Osteoblast (primary cell): Measurements from ENCODE around the gene MED26. TPM values are rescaled to one million over a fixed set of nuclear protein-coding genes. Genes with fewer than 3 reads are reported as not detected.
A peak's percentile ranks its signal among the peaks of the same experiment; 100 is the strongest.

ENCODE experiments used
- DNase-seq: peaks from one replicate; pipeline ENCODE4 v3.0.0; 2011; ENCODE audit warnings: low spot score, mixed read lengths; ENCODE audit not compliant: insufficient read length; ENCODE audit errors: missing footprints
- H2AFZ ChIP-seq: 2 replicates; pipeline ENCODE4 v1.6.0; 2011; ENCODE audit warnings: mild to moderate bottlenecking, low read length
- H3K27ac ChIP-seq: 2 replicates; pipeline ENCODE4 v1.5.1; 2011; ENCODE audit warnings: mild to moderate bottlenecking, low read depth, low read length, moderate library complexity
- H3K27me3 ChIP-seq: 2 replicates; pipeline ENCODE4 v1.6.0; 2012; ENCODE audit warnings: mild to moderate bottlenecking, control low read depth, inconsistent platforms, low read length, moderate library complexity; ENCODE audit not compliant: insufficient read depth
- H3K36me3 ChIP-seq: 2 replicates; pipeline ENCODE4 v1.5.1; 2011; ENCODE audit warnings: mild to moderate bottlenecking, low read length, control low read depth, moderate library complexity; ENCODE audit not compliant: insufficient read depth
- H3K4me1 ChIP-seq: 2 replicates; pipeline ENCODE4 v1.5.1; 2011; ENCODE audit warnings: mild to moderate bottlenecking, low read length, control low read depth, moderate library complexity; ENCODE audit not compliant: insufficient read depth
- H3K4me2 ChIP-seq: 2 replicates; pipeline ENCODE4 v1.6.0; 2011; ENCODE audit warnings: mild to moderate bottlenecking, low read length; ENCODE audit not compliant: insufficient read depth
- H3K4me3 ChIP-seq: fragments of 200-600 bp; sonication (generic); 3 replicates; pipeline ENCODE4 v1.5.1; 2012; ENCODE audit warnings: mild to moderate bottlenecking, low read length, inconsistent platforms; ENCODE audit not compliant: insufficient read depth
- H3K79me2 ChIP-seq: 2 replicates; pipeline ENCODE4 v1.6.0; 2012; ENCODE audit warnings: mild to moderate bottlenecking, low read length, control low read depth, inconsistent platforms; ENCODE audit not compliant: insufficient read depth
- H3K9me3 ChIP-seq: 2 replicates; pipeline ENCODE4 v1.5.1; 2011; ENCODE audit warnings: low read depth, low read length, control low read depth
- H4K20me1 ChIP-seq: 2 replicates; pipeline ENCODE4 v1.6.0; 2012; ENCODE audit warnings: mild to moderate bottlenecking, low read length, control low read depth; ENCODE audit not compliant: insufficient read depth
- CTCF ChIP-seq: IDR thresholded peaks from 2 replicates; pipeline ENCODE4 v1.5.1; 2011; ENCODE audit warnings: mild to moderate bottlenecking, low read depth, low read length, moderate library complexity; ENCODE audit errors: extremely low read depth
- total RNA-seq: library from RNA; depleted of rRNA; stranded (reverse); fragments of >200 nt; gene quantifications from 2 replicates; pipeline ENCODE4 v1.2.3, GENCODE V29; 2012

The MED26 gene
- total RNA-seq, 1 donor: 5.8 TPM

GRCh38 chr19:16621165-16621800 lies 6.7 kb downstream of the MED26 start:
- TF ChIP-seq CTCF: no peak
- H3K27ac ChIP-seq: no peak overlapping the region
- no peaks in the 10 kb centered on the region for H3K27me3 ChIP-seq
- H3K9me3 ChIP-seq: no peaks in the 10 kb centered on the region
- H3K36me3 ChIP-seq: peaks cover 27% of the 10 kb centered on the region
- H2AFZ ChIP-seq: no peak overlapping the region
- DNase-seq: peak; percentile 9
- H4K20me1 ChIP-seq: peaks cover 100% of the 10 kb centered on the region
- peaks cover 12% of the 10 kb centered on the region for H3K4me1 ChIP-seq
- no peak overlapping the region for H3K4me3 ChIP-seq
- no peak overlapping the region for H3K4me2 ChIP-seq
- peaks cover 100% of the 10 kb centered on the region for H3K79me2 ChIP-seq

- no peaks in the 10 kb centered on the region for H3K9me3 ChIP-seq
- no peak overlapping the region for H3K27ac ChIP-seq
- no peak for TF ChIP-seq CTCF
- H3K36me3 ChIP-seq: peaks cover 27% of the 10 kb centered on the region
- DNase-seq: no peak
- no peak overlapping the region for H3K4me2 ChIP-seq
- no peaks in the 10 kb centered on the region for H3K27me3 ChIP-seq
- no peak overlapping the region for H2AFZ ChIP-seq
- H4K20me1 ChIP-seq: peaks cover 100% of the 10 kb centered on the region
- peaks cover 8% of the 10 kb centered on the region for H3K4me1 ChIP-seq
- peaks cover 100% of the 10 kb centered on the region for H3K79me2 ChIP-seq
- H3K4me3 ChIP-seq: no peak overlapping the region
These were observed 7.4 kb downstream of the MED26 start for GRCh38 chr19:16620584-16620983.

- H3K27ac ChIP-seq: no peak overlapping the region
These were observed 8.0 kb downstream of the MED26 start for GRCh38 chr19:16620018-16620417.

GRCh38 chr19:16619457-16619856 lies 8.5 kb downstream of the MED26 start:
- Histone ChIP-seq H3K27ac (no peak overlapping the region), H3K36me3 (peaks cover 16% of the 10 kb centered on the region), H4K20me1 (peaks cover 98% of the 10 kb centered on the region), H3K27me3 (no peaks in the 10 kb centered on the region), H3K4me2 (no peak overlapping the region), H3K4me3 (no peak overlapping the region), H3K4me1 (peaks cover 8% of the 10 kb centered on the region), H2AFZ (no peak overlapping the region), H3K9me3 (no peaks in the 10 kb centered on the region), H3K79me2 (peaks cover 100% of the 10 kb centered on the region)
- no peak for TF ChIP-seq CTCF
- DNase-seq: peak; percentile 80

More at GRCh38 chr19:16620018-16620417, 8.0 kb downstream of the MED26 start:
- H3K27me3 ChIP-seq: no peaks in the 10 kb centered on the region
- no peak for TF ChIP-seq CTCF
- H3K9me3 ChIP-seq: no peaks in the 10 kb centered on the region
- no peak overlapping the region for H3K4me3 ChIP-seq
- peaks cover 8% of the 10 kb centered on the region for H3K4me1 ChIP-seq
- H3K36me3 ChIP-seq: peaks cover 22% of the 10 kb centered on the region
- no peak overlapping the region for H3K4me2 ChIP-seq
- DNase-seq: no peak
- peaks cover 100% of the 10 kb centered on the region for H3K79me2 ChIP-seq
- H2AFZ ChIP-seq: no peak overlapping the region
- H4K20me1 ChIP-seq: peaks cover 98% of the 10 kb centered on the region
